OCI-LY3 (cell line): ENCODE measurements around the gene LAMA3.

Source experiments
- CTCF ChIP-seq: fragments of 200-600, 300-600 bp; sonication (generic); IDR thresholded peaks from 2 replicates; pipeline ENCODE4 v1.5.1; 2014; ENCODE audit warnings: antibody characterized with exemption, low read length, low read depth
- EZH2phosphoT487 ChIP-seq: fragments of 200-600 bp; shearing (Covaris generic); IDR thresholded peaks from 2 replicates; pipeline ENCODE4 v1.6.1; 2018; ENCODE audit warnings: antibody characterized with exemption, mixed run types, low read depth

- TF ChIP-seq CTCF (no peak), EZH2phosphoT487 (no peak)
Observed at GRCh38 chr18:23701017-23701416, 11.8 kb downstream of the LAMA3 start.
